WTC11 (cell line): ENCODE data around the gene BEND5. TPM values are rescaled to one million over a fixed set of nuclear protein-coding genes. Genes with fewer than 3 reads are reported as not detected.

Source experiments
- ATAC-seq: fragments of 200-7000 bp; cut with Tn5 transposase; 2 replicates; pipeline ENCODE4 v1.10.0; 2021; ENCODE audit warnings: mild to moderate bottlenecking, moderate library complexity
- CTCF ChIA-PET: fragments of 300-600 bp; sonication (Branson Sonifier 250); formaldehyde crosslinking; loops from one replicate; lab custom pipeline; 2021; ENCODE audit warnings: antibody characterized with exemption; lab: Charles Lee
- POLR2A ChIA-PET: fragments of 350-600 bp; sonication (Branson Sonifier 250); formaldehyde crosslinking; loops from one replicate; lab custom pipeline; 2021; ENCODE audit warnings: antibody characterized with exemption; lab: Charles Lee
- DNase-seq: peaks from one replicate; pipeline ENCODE4 v3.0.0; 2021; ENCODE audit warnings: low spot score
- H3K27ac Mint-ChIP-seq: 2 replicates; pipeline ENCODE4 v1.8.0; 2021; ENCODE audit warnings: mixed read lengths
- H3K27me3 Mint-ChIP-seq: 2 replicates; pipeline ENCODE4 v1.8.0; 2021; ENCODE audit warnings: low read depth, mild to moderate bottlenecking, moderate library complexity, mixed read lengths
- H3K36me3 Mint-ChIP-seq: 2 replicates; pipeline ENCODE4 v1.8.0; 2021; ENCODE audit warnings: mixed read lengths
- H3K4me1 Mint-ChIP-seq: 2 replicates; pipeline ENCODE4 v1.8.0; 2022; ENCODE audit warnings: mixed read lengths
- H3K4me3 Mint-ChIP-seq: 2 replicates; pipeline ENCODE4 v1.8.0; 2021; ENCODE audit warnings: mild to moderate bottlenecking, moderate library complexity, mixed read lengths
- H3K9me3 Mint-ChIP-seq: 2 replicates; pipeline ENCODE4 v1.8.0; 2021; ENCODE audit warnings: mixed read lengths
- CREM ChIP-seq: sonication (generic); formaldehyde crosslinking; IDR thresholded peaks from 2 replicates; pipeline ENCODE4 v1.8.1; 2022; ENCODE audit warnings: mild to moderate bottlenecking, missing genetic modification reagents, moderate library complexity
- EMX1 ChIP-seq: fragments of 250-450 bp; sonication (Bioruptor Pico); IDR thresholded peaks from 2 replicates; pipeline ENCODE4 v1.8.0; 2021; ENCODE audit warnings: mild to moderate bottlenecking
- ETV6 ChIP-seq: sonication (generic); formaldehyde crosslinking; IDR thresholded peaks from 2 replicates; pipeline ENCODE4 v1.8.1; 2022; ENCODE audit warnings: mild to moderate bottlenecking, missing genetic modification reagents
- FOXJ3 ChIP-seq: sonication (generic); formaldehyde crosslinking; IDR thresholded peaks from 2 replicates; pipeline ENCODE4 v1.9.0; 2021; ENCODE audit warnings: missing genetic modification reagents, mild to moderate bottlenecking, borderline replicate concordance
- GABPB1 ChIP-seq: sonication (generic); formaldehyde crosslinking; IDR thresholded peaks from 2 replicates; pipeline ENCODE4 v1.8.1; 2023; ENCODE audit warnings: mild to moderate bottlenecking, missing genetic modification reagents
- HMGA2 ChIP-seq: fragments of 250-450 bp; sonication (Bioruptor Pico); IDR thresholded peaks from 2 replicates; pipeline ENCODE4 v1.4.0; 2021; ENCODE audit warnings: mild to moderate bottlenecking, moderate library complexity
- KAT7 ChIP-seq: sonication (generic); formaldehyde crosslinking; IDR thresholded peaks from 2 replicates; pipeline ENCODE4 v1.8.1; 2023; ENCODE audit warnings: missing genetic modification reagents, mild to moderate bottlenecking, borderline replicate concordance
- NFE2L1 ChIP-seq: sonication (generic); formaldehyde crosslinking; IDR thresholded peaks from 2 replicates; pipeline ENCODE4 v1.8.1; 2023; ENCODE audit warnings: missing genetic modification reagents
- NR3C1 ChIP-seq: sonication (generic); formaldehyde crosslinking; conservative IDR thresholded peaks from 2 replicates; pipeline ENCODE4 v1.8.1; 2023; ENCODE audit warnings: low read depth, mild to moderate bottlenecking, missing genetic modification reagents
- TEAD4 ChIP-seq: sonication (generic); formaldehyde crosslinking; IDR thresholded peaks from 2 replicates; pipeline ENCODE4 v1.8.0; 2022; ENCODE audit warnings: mild to moderate bottlenecking, missing genetic modification reagents
- ZNF219 ChIP-seq: sonication (generic); formaldehyde crosslinking; IDR thresholded peaks from 2 replicates; pipeline ENCODE4 v1.8.0; 2023; ENCODE audit warnings: missing genetic modification reagents, mild to moderate bottlenecking, borderline replicate concordance
- ZNF232 ChIP-seq: sonication (generic); formaldehyde crosslinking; IDR thresholded peaks from 2 replicates; pipeline ENCODE4 v1.8.0; 2022; ENCODE audit warnings: mild to moderate bottlenecking, missing genetic modification reagents
- ZNF396 ChIP-seq: fragments of 250-450 bp; sonication (Bioruptor Pico); IDR thresholded peaks from 2 replicates; pipeline ENCODE4 v1.8.0; 2021; ENCODE audit warnings: mild to moderate bottlenecking, moderate library complexity, borderline replicate concordance
- ZNF671 ChIP-seq: fragments of 250-450 bp; sonication (Bioruptor Pico); IDR thresholded peaks from 2 replicates; pipeline ENCODE4 v1.8.0; 2021; ENCODE audit warnings: mild to moderate bottlenecking
- total RNA-seq: library from RNA; stranded (reverse); gene quantifications from 3 replicates; pipeline ENCODE4 v1.2.3, GENCODE V29; 2021
- TF ChIP-seq, protein P1 (sequence below): sonication (generic); formaldehyde crosslinking; IDR thresholded peaks from 2 replicates; pipeline ENCODE4 v1.8.0; 2022; ENCODE audit warnings: mild to moderate bottlenecking, missing genetic modification reagents
- TF ChIP-seq, protein P2 (sequence below): sonication (generic); formaldehyde crosslinking; IDR thresholded peaks from 2 replicates; pipeline ENCODE4 v1.8.1; 2022; ENCODE audit warnings: mild to moderate bottlenecking, moderate library complexity, missing genetic modification reagents
- TF ChIP-seq, protein P3 (sequence below): fragments of 250-450 bp; sonication (Bioruptor Pico); conservative IDR thresholded peaks from 2 replicates; pipeline ENCODE4 v1.9.0; 2021; ENCODE audit warnings: mild to moderate bottlenecking
- TF ChIP-seq, protein P4 (sequence below): sonication (generic); formaldehyde crosslinking; IDR thresholded peaks from 2 replicates; pipeline ENCODE4 v1.8.0; 2023; ENCODE audit warnings: missing genetic modification reagents, mild to moderate bottlenecking, borderline replicate concordance
- TF ChIP-seq, protein P5 (sequence below): fragments of 250-450 bp; sonication (Bioruptor Pico); IDR thresholded peaks from 2 replicates; pipeline ENCODE4 v1.9.0; 2021; ENCODE audit warnings: mild to moderate bottlenecking
- TF ChIP-seq, protein P6 (sequence below): sonication (generic); formaldehyde crosslinking; IDR thresholded peaks from 2 replicates; pipeline ENCODE4 v1.8.1; 2023; ENCODE audit warnings: mild to moderate bottlenecking, missing genetic modification reagents

Gene BEND5
- total RNA-seq, 1 experiment from 2014 or later: 4.9 TPM

DNA sequence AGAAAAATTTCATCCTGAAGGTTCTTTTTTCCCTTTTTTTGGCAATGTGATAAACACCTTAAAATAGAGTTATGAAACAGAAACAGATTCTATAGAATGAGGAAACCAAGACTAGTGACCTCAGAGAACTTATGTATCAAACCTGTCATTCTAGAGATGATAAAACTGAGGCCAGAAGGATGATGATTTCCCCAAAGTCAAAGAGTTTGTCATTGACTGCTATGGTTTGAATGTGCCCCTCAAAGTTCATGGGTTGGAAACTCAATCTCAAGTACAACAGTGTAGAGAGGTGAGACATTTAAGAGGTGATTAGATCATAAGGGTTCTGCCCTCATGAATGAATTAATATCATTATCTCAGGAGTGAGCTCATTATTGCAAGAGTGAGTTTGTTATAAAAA lies 13.7 kb upstream of the BEND5 start:
- Mint-ChIP-seq H3K9me3 (no peaks in the 10 kb centered on the region), H3K36me3 (no peaks in the 10 kb centered on the region), H3K4me1 (peaks cover 7% of the 10 kb centered on the region), H3K27me3 (peaks cover 3% of the 10 kb centered on the region; the same call in 1 of the 2 replicates), H3K4me3 (no peak overlapping the region)
- DNase-seq (no peak), ATAC-seq (no peak)
- CTCF ChIA-PET: interaction anchor here (1.3 kb wide), 1 partner anchor 113 kb away, joined by 5 read pairs; no protein-coding TSS in a partner anchor
- POLR2A ChIA-PET: no interaction called here
- no peak for TF ChIP-seq ZNF219 (CRISPR knock-in tag)
- no peak for TF ChIP-seq ETV6 (CRISPR knock-in tag)
- TF ChIP-seq EMX1 (CRISPR knock-in tag): no peak
- no peak for TF ChIP-seq TEAD4 (CRISPR knock-in tag)
- TF ChIP-seq, protein P1, sequence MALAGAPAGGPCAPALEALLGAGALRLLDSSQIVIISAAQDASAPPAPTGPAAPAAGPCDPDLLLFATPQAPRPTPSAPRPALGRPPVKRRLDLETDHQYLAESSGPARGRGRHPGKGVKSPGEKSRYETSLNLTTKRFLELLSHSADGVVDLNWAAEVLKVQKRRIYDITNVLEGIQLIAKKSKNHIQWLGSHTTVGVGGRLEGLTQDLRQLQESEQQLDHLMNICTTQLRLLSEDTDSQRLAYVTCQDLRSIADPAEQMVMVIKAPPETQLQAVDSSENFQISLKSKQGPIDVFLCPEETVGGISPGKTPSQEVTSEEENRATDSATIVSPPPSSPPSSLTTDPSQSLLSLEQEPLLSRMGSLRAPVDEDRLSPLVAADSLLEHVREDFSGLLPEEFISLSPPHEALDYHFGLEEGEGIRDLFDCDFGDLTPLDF: no peak
- TF ChIP-seq ZNF232 (CRISPR knock-in tag): no peak
- no peak for TF ChIP-seq ZNF671 (CRISPR knock-in tag)
- no peak for TF ChIP-seq ZNF396
- TF ChIP-seq, protein P2, sequence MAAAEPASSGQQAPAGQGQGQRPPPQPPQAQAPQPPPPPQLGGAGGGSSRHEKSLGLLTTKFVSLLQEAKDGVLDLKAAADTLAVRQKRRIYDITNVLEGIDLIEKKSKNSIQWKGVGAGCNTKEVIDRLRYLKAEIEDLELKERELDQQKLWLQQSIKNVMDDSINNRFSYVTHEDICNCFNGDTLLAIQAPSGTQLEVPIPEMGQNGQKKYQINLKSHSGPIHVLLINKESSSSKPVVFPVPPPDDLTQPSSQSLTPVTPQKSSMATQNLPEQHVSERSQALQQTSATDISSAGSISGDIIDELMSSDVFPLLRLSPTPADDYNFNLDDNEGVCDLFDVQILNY: no peak
- no peak for TF ChIP-seq NFE2L1 (CRISPR knock-in tag)
- TF ChIP-seq, all 79 proteins: peak for 0
- H3K27ac Mint-ChIP-seq: no peak overlapping the region

DNA sequence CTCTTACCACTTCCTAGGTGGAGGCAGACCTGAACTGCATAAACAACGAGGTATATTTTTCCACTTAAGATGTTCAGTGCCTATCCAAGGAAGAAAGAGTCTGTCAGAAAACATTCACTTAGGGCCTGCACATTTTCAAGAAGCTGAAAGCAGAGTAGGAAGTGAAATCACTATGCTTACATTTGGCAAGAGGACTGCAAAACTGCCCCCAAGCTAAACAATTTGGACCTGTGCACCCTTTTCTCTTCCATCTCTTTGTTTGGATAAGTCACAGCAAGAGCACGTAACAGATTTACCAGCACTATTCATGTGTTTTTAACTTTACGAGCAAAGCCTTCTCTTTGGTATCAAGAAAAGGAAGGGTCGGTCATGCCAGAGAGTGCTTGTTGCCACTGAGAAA lies 13.2 kb upstream of the BEND5 start:
- TF ChIP-seq, protein P3, sequence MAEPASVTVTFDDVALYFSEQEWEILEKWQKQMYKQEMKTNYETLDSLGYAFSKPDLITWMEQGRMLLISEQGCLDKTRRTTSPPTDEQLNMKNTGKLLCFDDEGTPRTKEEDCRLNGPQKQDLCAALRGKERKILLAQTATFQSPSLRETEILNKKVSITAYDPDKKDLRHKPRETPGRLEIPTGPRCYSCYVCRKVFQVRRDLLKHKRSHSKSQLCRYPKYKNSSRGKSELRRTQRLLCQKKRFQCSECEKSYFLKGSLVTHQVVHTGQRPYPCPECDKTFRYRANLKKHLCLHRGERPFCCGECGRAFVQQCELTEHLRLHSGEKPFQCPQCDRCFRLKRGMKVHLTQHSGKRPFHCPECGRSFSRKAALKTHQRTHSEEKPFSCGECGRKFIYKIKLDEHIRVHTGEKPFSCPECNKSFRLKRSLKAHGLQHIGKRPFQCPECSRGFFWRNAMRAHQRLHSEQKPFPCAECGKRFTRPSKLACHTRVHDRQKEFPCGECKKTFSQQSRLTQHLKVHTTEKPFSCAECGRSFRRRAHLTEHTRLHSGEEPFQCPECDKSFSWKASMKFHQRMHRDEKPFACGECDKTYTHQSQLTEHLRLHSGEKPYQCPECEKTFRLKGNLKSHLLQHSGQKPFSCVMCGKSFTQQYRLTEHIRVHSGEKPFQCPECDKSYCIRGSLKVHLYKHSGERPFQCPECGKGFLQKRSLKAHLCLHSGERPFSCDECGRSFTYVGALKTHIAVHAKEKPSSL (CRISPR knock-in tag): no peak
- DNase-seq: no peak
- no peak overlapping the region for H3K27ac Mint-ChIP-seq
- H3K36me3 Mint-ChIP-seq: no peaks in the 10 kb centered on the region
- no peaks in the 10 kb centered on the region for H3K9me3 Mint-ChIP-seq
- peaks cover 7% of the 10 kb centered on the region for H3K4me1 Mint-ChIP-seq
- POLR2A ChIA-PET: no interaction called here
- peaks cover 3% of the 10 kb centered on the region; the same call in 1 of the 2 replicates for H3K27me3 Mint-ChIP-seq
- CTCF ChIA-PET: no interaction called here
- H3K4me3 Mint-ChIP-seq: no peak overlapping the region
- no peak for ATAC-seq

DNA sequence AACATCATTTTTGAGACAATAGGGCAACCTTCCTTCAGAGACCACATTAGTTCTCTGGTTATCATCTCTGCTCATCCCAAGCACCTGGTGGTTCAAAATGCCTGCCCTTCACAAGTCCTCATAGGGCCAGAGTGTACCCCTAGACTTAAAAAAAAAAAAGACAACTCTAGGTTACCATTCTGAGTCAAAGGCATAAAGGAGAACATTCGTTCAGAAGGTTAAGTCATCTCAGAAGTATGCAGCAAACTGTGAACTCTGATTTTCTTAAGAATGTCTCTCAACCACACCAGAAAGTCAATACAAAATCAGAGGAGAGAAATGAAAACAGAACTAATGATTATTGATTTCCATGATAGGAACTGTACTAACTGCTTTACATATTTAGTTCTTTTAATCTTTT lies 9.2 kb upstream of the BEND5 start:
- no peaks in the 10 kb centered on the region; the same call in 1 of the 2 replicates for H3K4me1 Mint-ChIP-seq
- TF ChIP-seq CREM (CRISPR knock-in tag) (no peak), KAT7 (CRISPR knock-in tag) (no peak), GABPB1 (CRISPR knock-in tag) (no peak), HMGA2 (no peak), FOXJ3 (CRISPR knock-in tag) (no peak), NR3C1 (no peak)
- TF ChIP-seq, protein P4, sequence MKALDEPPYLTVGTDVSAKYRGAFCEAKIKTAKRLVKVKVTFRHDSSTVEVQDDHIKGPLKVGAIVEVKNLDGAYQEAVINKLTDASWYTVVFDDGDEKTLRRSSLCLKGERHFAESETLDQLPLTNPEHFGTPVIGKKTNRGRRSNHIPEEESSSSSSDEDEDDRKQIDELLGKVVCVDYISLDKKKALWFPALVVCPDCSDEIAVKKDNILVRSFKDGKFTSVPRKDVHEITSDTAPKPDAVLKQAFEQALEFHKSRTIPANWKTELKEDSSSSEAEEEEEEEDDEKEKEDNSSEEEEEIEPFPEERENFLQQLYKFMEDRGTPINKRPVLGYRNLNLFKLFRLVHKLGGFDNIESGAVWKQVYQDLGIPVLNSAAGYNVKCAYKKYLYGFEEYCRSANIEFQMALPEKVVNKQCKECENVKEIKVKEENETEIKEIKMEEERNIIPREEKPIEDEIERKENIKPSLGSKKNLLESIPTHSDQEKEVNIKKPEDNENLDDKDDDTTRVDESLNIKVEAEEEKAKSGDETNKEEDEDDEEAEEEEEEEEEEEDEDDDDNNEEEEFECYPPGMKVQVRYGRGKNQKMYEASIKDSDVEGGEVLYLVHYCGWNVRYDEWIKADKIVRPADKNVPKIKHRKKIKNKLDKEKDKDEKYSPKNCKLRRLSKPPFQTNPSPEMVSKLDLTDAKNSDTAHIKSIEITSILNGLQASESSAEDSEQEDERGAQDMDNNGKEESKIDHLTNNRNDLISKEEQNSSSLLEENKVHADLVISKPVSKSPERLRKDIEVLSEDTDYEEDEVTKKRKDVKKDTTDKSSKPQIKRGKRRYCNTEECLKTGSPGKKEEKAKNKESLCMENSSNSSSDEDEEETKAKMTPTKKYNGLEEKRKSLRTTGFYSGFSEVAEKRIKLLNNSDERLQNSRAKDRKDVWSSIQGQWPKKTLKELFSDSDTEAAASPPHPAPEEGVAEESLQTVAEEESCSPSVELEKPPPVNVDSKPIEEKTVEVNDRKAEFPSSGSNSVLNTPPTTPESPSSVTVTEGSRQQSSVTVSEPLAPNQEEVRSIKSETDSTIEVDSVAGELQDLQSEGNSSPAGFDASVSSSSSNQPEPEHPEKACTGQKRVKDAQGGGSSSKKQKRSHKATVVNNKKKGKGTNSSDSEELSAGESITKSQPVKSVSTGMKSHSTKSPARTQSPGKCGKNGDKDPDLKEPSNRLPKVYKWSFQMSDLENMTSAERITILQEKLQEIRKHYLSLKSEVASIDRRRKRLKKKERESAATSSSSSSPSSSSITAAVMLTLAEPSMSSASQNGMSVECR (CRISPR knock-in tag): no peak
- TF ChIP-seq, protein P5, sequence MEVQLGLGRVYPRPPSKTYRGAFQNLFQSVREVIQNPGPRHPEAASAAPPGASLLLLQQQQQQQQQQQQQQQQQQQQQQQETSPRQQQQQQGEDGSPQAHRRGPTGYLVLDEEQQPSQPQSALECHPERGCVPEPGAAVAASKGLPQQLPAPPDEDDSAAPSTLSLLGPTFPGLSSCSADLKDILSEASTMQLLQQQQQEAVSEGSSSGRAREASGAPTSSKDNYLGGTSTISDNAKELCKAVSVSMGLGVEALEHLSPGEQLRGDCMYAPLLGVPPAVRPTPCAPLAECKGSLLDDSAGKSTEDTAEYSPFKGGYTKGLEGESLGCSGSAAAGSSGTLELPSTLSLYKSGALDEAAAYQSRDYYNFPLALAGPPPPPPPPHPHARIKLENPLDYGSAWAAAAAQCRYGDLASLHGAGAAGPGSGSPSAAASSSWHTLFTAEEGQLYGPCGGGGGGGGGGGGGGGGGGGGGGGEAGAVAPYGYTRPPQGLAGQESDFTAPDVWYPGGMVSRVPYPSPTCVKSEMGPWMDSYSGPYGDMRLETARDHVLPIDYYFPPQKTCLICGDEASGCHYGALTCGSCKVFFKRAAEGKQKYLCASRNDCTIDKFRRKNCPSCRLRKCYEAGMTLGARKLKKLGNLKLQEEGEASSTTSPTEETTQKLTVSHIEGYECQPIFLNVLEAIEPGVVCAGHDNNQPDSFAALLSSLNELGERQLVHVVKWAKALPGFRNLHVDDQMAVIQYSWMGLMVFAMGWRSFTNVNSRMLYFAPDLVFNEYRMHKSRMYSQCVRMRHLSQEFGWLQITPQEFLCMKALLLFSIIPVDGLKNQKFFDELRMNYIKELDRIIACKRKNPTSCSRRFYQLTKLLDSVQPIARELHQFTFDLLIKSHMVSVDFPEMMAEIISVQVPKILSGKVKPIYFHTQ (CRISPR knock-in tag): no peak
- TF ChIP-seq, protein P6, sequence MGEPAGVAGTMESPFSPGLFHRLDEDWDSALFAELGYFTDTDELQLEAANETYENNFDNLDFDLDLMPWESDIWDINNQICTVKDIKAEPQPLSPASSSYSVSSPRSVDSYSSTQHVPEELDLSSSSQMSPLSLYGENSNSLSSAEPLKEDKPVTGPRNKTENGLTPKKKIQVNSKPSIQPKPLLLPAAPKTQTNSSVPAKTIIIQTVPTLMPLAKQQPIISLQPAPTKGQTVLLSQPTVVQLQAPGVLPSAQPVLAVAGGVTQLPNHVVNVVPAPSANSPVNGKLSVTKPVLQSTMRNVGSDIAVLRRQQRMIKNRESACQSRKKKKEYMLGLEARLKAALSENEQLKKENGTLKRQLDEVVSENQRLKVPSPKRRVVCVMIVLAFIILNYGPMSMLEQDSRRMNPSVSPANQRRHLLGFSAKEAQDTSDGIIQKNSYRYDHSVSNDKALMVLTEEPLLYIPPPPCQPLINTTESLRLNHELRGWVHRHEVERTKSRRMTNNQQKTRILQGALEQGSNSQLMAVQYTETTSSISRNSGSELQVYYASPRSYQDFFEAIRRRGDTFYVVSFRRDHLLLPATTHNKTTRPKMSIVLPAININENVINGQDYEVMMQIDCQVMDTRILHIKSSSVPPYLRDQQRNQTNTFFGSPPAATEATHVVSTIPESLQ (CRISPR knock-in tag): no peak

More for the DNA sequence above, 9.2 kb upstream of the BEND5 start:
- ChIA-PET POLR2A (no interaction called here), CTCF (no interaction called here)
- Mint-ChIP-seq H3K36me3 (no peaks in the 10 kb centered on the region), H3K27me3 (peaks cover 8% of the 10 kb centered on the region), H3K4me3 (no peak overlapping the region), H3K27ac (no peak overlapping the region), H3K9me3 (no peaks in the 10 kb centered on the region)
- DNase-seq: no peak
- no peak for ATAC-seq
